ENCODE results near the gene APLP2. TPM values are rescaled to one million over a fixed set of nuclear protein-coding genes. Genes with fewer than 3 reads are reported as not detected.

The APLP2 gene
- total and polyA plus RNA-seq, 2 of the 13 experiments (the other 11 are each of a cell fraction or from before 2014, with no cell fraction given): 315 to 594 TPM

DNA sequence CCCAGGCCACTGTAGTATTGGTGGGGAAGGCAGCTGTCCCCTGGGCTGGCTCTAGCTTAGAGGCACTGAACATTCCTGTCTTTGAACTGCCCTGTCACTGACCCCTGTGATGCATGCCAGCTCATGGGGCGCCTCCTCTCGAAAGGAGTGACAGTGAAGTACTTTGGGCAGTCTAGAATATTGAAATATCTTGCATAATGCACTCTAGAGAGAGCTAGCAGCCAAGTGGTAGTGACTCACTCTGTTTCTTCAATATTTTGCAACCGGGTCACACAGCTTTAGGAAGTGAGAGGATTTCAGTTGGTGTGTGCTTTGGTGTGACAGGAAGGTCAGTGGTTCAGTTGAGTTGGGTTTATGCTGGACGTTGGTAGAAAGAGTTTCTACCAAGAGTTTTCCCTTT lies 54.4 kb downstream of the APLP2 start (continued):
- TF ChIP-seq ZNF577 (CRISPR knock-in tag; IDR thresholded peaks at IDR 0.05; ENCODE audit: borderline replicate concordance, low read depth) (no peak), ZNF326 (CRISPR knock-in tag; IDR thresholded peaks at IDR 0.05; ENCODE audit: borderline replicate concordance) (no peak), SPEN (CRISPR knock-in tag; IDR thresholded peaks at IDR 0.05; ENCODE audit: low read depth) (peak; percentile 26; the same call in 1 of the 2 replicates), ZNF510 (CRISPR knock-in tag; IDR thresholded peaks at IDR 0.05; ENCODE audit: low read depth) (no peak), FOXJ3 (CRISPR knock-in tag; IDR thresholded peaks at IDR 0.05; ENCODE audit: borderline replicate concordance) (peak; percentile 59; the same call in 1 of the 2 replicates), ZNF703 (CRISPR knock-in tag; IDR thresholded peaks at IDR 0.05; ENCODE audit: borderline replicate concordance) (no peak), NR2F2 (IDR thresholded peaks at IDR 0.05; ENCODE audit: borderline replicate concordance, low read depth) (peak; percentile 71), ZNF878 (CRISPR knock-in tag; IDR thresholded peaks at IDR 0.05) (peak; percentile 55; the same call in 1 of the 2 replicates), NFKB2 (CRISPR knock-in tag; IDR thresholded peaks at IDR 0.05; ENCODE audit: borderline replicate concordance) (no peak), SRSF9 (IDR thresholded peaks at IDR 0.05; ENCODE audit: borderline replicate concordance, insufficient read depth, low read depth, low read length, poor library complexity, severe bottlenecking) (no peak), NRL (CRISPR knock-in tag; IDR thresholded peaks at IDR 0.05; ENCODE audit: borderline replicate concordance) (no peak), ZMAT3 (CRISPR knock-in tag; conservative IDR thresholded peaks at IDR 0.05) (0 out of 2 replicates have a peak, but pooled peaks have one; percentile 43), JUND (CRISPR knock-in tag; IDR thresholded peaks at IDR 0.05) (peak; percentile 94), ARNT2 (CRISPR knock-in tag; IDR thresholded peaks at IDR 0.05; ENCODE audit: low read depth) (no peak), JUNB (CRISPR knock-in tag; IDR thresholded peaks at IDR 0.05; ENCODE audit: borderline replicate concordance) (peak; percentile 80; the same call in 1 of the 2 replicates), ZNF235 (CRISPR knock-in tag; IDR thresholded peaks at IDR 0.05; ENCODE audit: borderline replicate concordance) (no peak)
- TF ChIP-seq, protein P1, sequence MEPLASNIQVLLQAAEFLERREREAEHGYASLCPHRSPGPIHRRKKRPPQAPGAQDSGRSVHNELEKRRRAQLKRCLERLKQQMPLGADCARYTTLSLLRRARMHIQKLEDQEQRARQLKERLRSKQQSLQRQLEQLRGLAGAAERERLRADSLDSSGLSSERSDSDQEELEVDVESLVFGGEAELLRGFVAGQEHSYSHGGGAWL (CRISPR knock-in tag; IDR thresholded peaks at IDR 0.05): no peak
- TF ChIP-seq, protein P2, sequence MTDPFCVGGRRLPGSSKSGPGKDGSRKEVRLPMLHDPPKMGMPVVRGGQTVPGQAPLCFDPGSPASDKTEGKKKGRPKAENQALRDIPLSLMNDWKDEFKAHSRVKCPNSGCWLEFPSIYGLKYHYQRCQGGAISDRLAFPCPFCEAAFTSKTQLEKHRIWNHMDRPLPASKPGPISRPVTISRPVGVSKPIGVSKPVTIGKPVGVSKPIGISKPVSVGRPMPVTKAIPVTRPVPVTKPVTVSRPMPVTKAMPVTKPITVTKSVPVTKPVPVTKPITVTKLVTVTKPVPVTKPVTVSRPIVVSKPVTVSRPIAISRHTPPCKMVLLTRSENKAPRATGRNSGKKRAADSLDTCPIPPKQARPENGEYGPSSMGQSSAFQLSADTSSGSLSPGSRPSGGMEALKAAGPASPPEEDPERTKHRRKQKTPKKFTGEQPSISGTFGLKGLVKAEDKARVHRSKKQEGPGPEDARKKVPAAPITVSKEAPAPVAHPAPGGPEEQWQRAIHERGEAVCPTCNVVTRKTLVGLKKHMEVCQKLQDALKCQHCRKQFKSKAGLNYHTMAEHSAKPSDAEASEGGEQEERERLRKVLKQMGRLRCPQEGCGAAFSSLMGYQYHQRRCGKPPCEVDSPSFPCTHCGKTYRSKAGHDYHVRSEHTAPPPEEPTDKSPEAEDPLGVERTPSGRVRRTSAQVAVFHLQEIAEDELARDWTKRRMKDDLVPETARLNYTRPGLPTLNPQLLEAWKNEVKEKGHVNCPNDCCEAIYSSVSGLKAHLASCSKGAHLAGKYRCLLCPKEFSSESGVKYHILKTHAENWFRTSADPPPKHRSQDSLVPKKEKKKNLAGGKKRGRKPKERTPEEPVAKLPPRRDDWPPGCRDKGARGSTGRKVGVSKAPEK (CRISPR knock-in tag; IDR thresholded peaks at IDR 0.05; ENCODE audit: borderline replicate concordance): no peak
- TF ChIP-seq, protein P3, sequence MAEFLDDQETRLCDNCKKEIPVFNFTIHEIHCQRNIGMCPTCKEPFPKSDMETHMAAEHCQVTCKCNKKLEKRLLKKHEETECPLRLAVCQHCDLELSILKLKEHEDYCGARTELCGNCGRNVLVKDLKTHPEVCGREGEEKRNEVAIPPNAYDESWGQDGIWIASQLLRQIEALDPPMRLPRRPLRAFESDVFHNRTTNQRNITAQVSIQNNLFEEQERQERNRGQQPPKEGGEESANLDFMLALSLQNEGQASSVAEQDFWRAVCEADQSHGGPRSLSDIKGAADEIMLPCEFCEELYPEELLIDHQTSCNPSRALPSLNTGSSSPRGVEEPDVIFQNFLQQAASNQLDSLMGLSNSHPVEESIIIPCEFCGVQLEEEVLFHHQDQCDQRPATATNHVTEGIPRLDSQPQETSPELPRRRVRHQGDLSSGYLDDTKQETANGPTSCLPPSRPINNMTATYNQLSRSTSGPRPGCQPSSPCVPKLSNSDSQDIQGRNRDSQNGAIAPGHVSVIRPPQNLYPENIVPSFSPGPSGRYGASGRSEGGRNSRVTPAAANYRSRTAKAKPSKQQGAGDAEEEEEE (CRISPR knock-in tag; IDR thresholded peaks at IDR 0.05; ENCODE audit: borderline replicate concordance): no peak
- TF ChIP-seq, protein P4, sequence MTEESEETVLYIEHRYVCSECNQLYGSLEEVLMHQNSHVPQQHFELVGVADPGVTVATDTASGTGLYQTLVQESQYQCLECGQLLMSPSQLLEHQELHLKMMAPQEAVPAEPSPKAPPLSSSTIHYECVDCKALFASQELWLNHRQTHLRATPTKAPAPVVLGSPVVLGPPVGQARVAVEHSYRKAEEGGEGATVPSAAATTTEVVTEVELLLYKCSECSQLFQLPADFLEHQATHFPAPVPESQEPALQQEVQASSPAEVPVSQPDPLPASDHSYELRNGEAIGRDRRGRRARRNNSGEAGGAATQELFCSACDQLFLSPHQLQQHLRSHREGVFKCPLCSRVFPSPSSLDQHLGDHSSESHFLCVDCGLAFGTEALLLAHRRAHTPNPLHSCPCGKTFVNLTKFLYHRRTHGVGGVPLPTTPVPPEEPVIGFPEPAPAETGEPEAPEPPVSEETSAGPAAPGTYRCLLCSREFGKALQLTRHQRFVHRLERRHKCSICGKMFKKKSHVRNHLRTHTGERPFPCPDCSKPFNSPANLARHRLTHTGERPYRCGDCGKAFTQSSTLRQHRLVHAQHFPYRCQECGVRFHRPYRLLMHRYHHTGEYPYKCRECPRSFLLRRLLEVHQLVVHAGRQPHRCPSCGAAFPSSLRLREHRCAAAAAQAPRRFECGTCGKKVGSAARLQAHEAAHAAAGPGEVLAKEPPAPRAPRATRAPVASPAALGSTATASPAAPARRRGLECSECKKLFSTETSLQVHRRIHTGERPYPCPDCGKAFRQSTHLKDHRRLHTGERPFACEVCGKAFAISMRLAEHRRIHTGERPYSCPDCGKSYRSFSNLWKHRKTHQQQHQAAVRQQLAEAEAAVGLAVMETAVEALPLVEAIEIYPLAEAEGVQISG (CRISPR knock-in tag; IDR thresholded peaks at IDR 0.05): 0 out of 2 replicates have a peak, but pooled peaks have one; percentile 39
- TF ChIP-seq, protein P5, sequence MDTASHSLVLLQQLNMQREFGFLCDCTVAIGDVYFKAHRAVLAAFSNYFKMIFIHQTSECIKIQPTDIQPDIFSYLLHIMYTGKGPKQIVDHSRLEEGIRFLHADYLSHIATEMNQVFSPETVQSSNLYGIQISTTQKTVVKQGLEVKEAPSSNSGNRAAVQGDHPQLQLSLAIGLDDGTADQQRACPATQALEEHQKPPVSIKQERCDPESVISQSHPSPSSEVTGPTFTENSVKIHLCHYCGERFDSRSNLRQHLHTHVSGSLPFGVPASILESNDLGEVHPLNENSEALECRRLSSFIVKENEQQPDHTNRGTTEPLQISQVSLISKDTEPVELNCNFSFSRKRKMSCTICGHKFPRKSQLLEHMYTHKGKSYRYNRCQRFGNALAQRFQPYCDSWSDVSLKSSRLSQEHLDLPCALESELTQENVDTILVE (CRISPR knock-in tag; IDR thresholded peaks at IDR 0.05): peak; percentile 81

Measured in HepG2 (cell line).